Karpas-422 (cell line): ENCODE results near the gene HLTF. TPM values are rescaled to one million over a fixed set of nuclear protein-coding genes. Genes with fewer than 3 reads are reported as not detected.

Experiments
- DNase-seq: peaks from one replicate; pipeline ENCODE4 v3.0.0-alpha.2; 2015
- H2AFZ ChIP-seq: fragments of 200-600 bp; sonication (generic); 2 replicates; pipeline ENCODE4 v1.6.1; 2014; ENCODE audit warnings: antibody characterized with exemption, low read length, mixed read lengths
- H3K27ac ChIP-seq: fragments of 200-600 bp; sonication (generic); 2 replicates; pipeline ENCODE4 v1.5.1; 2014; ENCODE audit warnings: mild to moderate bottlenecking, low read length, moderate library complexity
- H3K27me3 ChIP-seq: fragments of 200-600 bp; sonication (generic); 2 replicates; pipeline ENCODE4 v1.6.1; 2014; ENCODE audit warnings: low read length, mixed read lengths
- H3K36me3 ChIP-seq: fragments of 200-600 bp; sonication (generic); 2 replicates; pipeline ENCODE4 v1.6.1; 2014; ENCODE audit warnings: low read length, mixed read lengths; ENCODE audit not compliant: insufficient read depth
- H3K4me1 ChIP-seq: fragments of 200-600 bp; sonication (generic); 2 replicates; pipeline ENCODE4 v1.6.1; 2014; ENCODE audit warnings: mild to moderate bottlenecking, low read length, mixed read lengths
- H3K4me2 ChIP-seq: fragments of 200-600 bp; sonication (generic); 2 replicates; pipeline ENCODE4 v1.6.1; 2014; ENCODE audit warnings: low read length, low read depth, mild to moderate bottlenecking; ENCODE audit not compliant: poor library complexity, severe bottlenecking
- H3K4me3 ChIP-seq: fragments of 200-600 bp; sonication (generic); 2 replicates; pipeline ENCODE4 v1.5.1; 2014; ENCODE audit warnings: mild to moderate bottlenecking, antibody characterized with exemption, low read length, mixed read lengths
- H3K79me2 ChIP-seq: fragments of 200-600 bp; sonication (generic); 2 replicates; pipeline ENCODE4 v1.6.1; 2014; ENCODE audit warnings: mild to moderate bottlenecking, low read length, mixed read lengths
- H3K9ac ChIP-seq: fragments of 200-600 bp; sonication (generic); 2 replicates; pipeline ENCODE4 v1.6.0; 2014; ENCODE audit warnings: low read length
- H3K9me2 ChIP-seq: fragments of 200-600 bp; sonication (generic), shearing (Covaris generic); replicated peaks from 2 replicates; pipeline ENCODE4 v1.6.0; 2014; ENCODE audit warnings: mild to moderate bottlenecking, low read length, moderate library complexity; ENCODE audit not compliant: insufficient read depth
- H3K9me3 ChIP-seq: fragments of 300-700, 200-600 bp; sonication (generic); 2 replicates; pipeline ENCODE4 v1.6.1; 2014; ENCODE audit warnings: low read length, mixed read lengths
- H4K20me1 ChIP-seq: fragments of 200-600 bp; sonication (generic); 2 replicates; pipeline ENCODE4 v1.6.1; 2014; ENCODE audit warnings: mild to moderate bottlenecking, antibody characterized with exemption, low read length, low read depth; ENCODE audit not compliant: insufficient read depth
- total RNA-seq: library from RNA; depleted of rRNA; stranded (reverse); fragments of >200 nt; shearing (Covaris generic); gene quantifications from 2 replicates; pipeline ENCODE4 v1.2.3, GENCODE V29; 2014; ENCODE audit warnings: low replicate concordance

The HLTF gene
- total RNA-seq, 1 experiment from 2014 or later, result 84.9 TPM

DNA sequence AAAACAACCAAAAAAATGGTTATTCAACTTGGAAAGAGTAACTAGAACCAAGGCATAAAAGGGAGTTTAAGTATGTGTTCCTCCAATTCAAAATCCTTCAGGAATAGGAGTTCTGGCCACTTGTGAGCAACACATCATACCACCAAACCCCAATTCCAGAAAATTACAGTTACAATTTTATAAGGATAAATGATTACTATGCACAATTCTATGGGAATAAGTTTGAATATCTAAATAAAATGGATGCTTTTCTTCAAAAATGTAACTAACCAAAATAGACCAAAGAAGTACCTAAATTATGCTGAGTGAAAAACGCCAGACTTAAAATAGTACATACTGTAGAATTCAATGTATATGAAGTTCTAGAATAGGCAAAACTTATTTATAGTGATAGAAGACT lies 4.6 kb downstream of the HLTF start:
- Histone ChIP-seq H3K9ac (no peak overlapping the region), H3K4me2 (no peak overlapping the region), H3K27me3 (no peaks in the 10 kb centered on the region), H3K4me1 (peaks cover 20% of the 10 kb centered on the region), H3K27ac (no peak overlapping the region), H3K4me3 (no peak overlapping the region), H4K20me1 (no peaks in the 10 kb centered on the region), H3K9me2 (no peaks in the 10 kb centered on the region), H3K36me3 (peaks cover 24% of the 10 kb centered on the region), H3K79me2 (peaks cover 90% of the 10 kb centered on the region), H2AFZ (no peak overlapping the region), H3K9me3 (no peaks in the 10 kb centered on the region)
- DNase-seq, result no peak

DNA sequence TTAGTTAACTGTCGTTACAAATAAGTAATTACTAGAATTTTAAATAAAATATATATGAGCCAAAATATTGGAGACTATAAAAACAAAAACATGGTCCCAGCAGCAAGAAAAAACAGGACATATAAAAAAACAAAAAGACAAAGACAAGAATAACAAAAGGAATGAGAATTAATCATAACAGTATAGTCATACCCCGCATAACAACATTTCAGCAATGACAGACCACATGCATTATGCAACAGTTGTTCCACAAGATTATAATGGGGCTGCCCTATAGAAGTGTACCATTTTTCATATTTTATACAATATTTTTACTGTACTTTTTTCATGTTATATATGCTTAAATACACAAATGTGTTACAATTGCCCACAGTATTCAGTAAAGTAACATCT lies 5.6 kb downstream of the HLTF start:
- Histone ChIP-seq H3K79me2 (peaks cover 93% of the 10 kb centered on the region), H3K4me2 (no peak overlapping the region), H3K9ac (no peak overlapping the region), H3K9me3 (no peaks in the 10 kb centered on the region), H4K20me1 (no peaks in the 10 kb centered on the region), H3K36me3 (peaks cover 28% of the 10 kb centered on the region), H3K9me2 (no peaks in the 10 kb centered on the region), H3K4me1 (peaks cover 17% of the 10 kb centered on the region), H3K4me3 (no peak overlapping the region), H3K27me3 (no peaks in the 10 kb centered on the region), H2AFZ (no peak overlapping the region), H3K27ac (no peak overlapping the region)
- no peak for DNase-seq

DNA sequence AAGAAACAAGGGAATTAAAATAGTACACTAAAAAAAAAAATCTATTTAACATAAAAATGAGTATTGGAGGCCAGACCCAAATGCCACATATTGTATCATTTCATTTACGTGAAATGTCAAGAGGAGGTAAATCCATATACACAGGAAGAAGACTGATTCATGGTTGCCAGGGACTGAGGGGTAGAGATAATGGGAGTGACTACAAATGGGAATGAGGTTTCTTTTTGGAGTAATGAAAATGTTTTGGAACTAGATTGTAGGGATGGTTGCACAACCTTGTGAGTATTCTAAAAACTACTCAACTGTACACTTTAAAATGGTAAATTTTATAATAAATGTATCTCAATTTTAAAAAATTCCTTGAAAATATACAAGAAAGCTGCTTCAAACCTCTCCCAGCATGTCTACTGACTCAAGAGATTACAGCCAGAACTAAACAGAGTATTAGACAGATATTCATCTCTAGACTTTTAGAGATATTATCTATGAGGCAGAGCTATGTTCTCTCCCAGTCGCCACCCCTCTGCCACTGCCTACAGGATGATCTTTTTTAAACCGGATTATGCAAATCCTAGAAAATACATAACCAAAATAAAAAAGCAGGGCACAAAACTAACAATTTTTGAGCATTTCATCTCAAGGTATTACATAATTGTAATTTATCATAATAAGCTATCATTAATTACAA lies 6.2 kb downstream of the HLTF start:
- Histone ChIP-seq H3K9me3 (no peaks in the 10 kb centered on the region), H2AFZ (no peak overlapping the region), H3K36me3 (peaks cover 31% of the 10 kb centered on the region), H3K4me3 (no peak overlapping the region), H3K9me2 (no peaks in the 10 kb centered on the region), H3K79me2 (peaks cover 92% of the 10 kb centered on the region), H3K4me1 (peaks cover 15% of the 10 kb centered on the region), H3K27me3 (no peaks in the 10 kb centered on the region), H3K4me2 (no peak overlapping the region), H3K9ac (no peak overlapping the region), H4K20me1 (no peaks in the 10 kb centered on the region), H3K27ac (no peak overlapping the region)
- no peak for DNase-seq

DNA sequence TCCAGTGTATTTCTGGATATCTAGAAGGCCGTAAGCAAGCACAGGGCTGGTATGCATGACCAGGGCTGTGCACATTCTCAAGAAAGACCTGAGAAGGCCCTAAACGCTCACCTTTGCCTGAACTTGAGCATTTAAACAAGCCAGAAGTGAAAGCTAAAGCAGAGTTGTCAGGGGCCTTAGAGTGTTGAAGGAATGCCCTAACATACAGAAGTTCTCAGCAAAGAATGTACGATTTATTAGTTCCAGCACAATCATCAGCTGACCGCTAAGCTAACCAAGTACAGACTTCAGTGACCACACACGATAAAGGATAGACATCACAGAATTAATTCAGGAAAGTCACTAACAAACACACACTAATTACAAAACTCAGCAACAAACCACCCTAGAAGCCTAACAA lies 8.7 kb downstream of the HLTF start:
- Histone ChIP-seq H3K4me3 (no peak overlapping the region), H3K9me2 (no peaks in the 10 kb centered on the region), H3K79me2 (peaks cover 85% of the 10 kb centered on the region), H4K20me1 (no peaks in the 10 kb centered on the region), H3K27ac (no peak overlapping the region), H3K9me3 (no peaks in the 10 kb centered on the region), H3K4me2 (no peak overlapping the region), H2AFZ (no peak overlapping the region), H3K9ac (no peak overlapping the region), H3K36me3 (peaks cover 43% of the 10 kb centered on the region), H3K4me1 (no peaks in the 10 kb centered on the region), H3K27me3 (no peaks in the 10 kb centered on the region)
- no peak for DNase-seq

DNA sequence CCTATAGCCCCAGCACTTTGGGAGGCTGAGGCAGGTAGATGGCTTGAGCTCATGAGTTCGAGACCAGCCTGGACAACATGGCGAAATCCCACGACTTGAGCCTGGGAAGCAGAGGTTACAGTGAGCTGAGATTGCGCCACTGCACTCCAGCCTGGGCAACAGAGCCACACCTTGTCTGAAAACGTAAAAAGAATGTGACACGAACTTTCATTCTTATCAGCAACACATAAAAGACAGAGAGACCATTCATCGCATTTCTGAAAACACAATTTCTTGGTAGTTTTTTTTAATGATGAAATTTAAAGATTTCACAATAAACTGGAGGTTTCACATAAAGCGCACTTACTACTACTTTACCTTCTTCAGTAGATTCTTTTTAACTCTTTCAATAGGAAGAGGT lies 18.4 kb downstream of the HLTF start:
- Histone ChIP-seq H3K4me2 (no peak overlapping the region), H4K20me1 (no peaks in the 10 kb centered on the region), H2AFZ (no peak overlapping the region), H3K9ac (no peak overlapping the region), H3K9me2 (no peaks in the 10 kb centered on the region), H3K79me2 (peaks cover 31% of the 10 kb centered on the region), H3K36me3 (peaks cover 82% of the 10 kb centered on the region), H3K4me3 (no peak overlapping the region), H3K4me1 (peaks cover 2% of the 10 kb centered on the region; the same call in 1 of the 2 replicates), H3K27ac (no peak overlapping the region), H3K27me3 (no peaks in the 10 kb centered on the region), H3K9me3 (no peaks in the 10 kb centered on the region)
- no peak for DNase-seq

DNA sequence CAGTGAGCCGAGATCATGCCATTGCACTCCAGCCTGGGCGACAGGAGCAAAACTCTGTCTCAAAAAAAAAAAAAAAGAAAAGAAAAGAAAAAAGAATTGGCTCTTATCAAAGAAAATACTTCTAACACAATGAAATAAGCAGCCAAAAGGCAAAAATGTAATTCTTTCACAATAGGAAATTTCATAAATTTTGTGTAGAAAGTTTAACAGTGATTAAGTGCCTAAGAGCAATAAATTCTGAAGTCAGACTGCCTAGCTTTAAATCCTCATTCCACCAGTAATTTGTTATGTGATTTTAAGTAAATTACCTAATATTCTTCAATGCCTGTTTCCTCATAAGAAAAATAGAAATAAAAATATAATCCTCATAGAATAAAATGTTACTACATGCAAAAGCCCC lies 24.6 kb downstream of the HLTF start:
- H3K4me1 ChIP-seq, result 0 out of 2 replicates have a peak, but pooled peaks cover 2% of the 10 kb centered on the region
- H3K4me2 ChIP-seq, result no peak overlapping the region
- no peak overlapping the region for H3K9ac ChIP-seq
- no peak overlapping the region for H3K4me3 ChIP-seq
- no peak overlapping the region for H2AFZ ChIP-seq
- peaks cover 80% of the 10 kb centered on the region for H3K36me3 ChIP-seq
- no peaks in the 10 kb centered on the region for H3K9me2 ChIP-seq
- no peaks in the 10 kb centered on the region for H3K27me3 ChIP-seq
- no peak for DNase-seq
- H3K9me3 ChIP-seq, result no peaks in the 10 kb centered on the region
- peaks cover 22% of the 10 kb centered on the region for H3K79me2 ChIP-seq
- H4K20me1 ChIP-seq, result no peaks in the 10 kb centered on the region
- H3K27ac ChIP-seq, result no peak overlapping the region

DNA sequence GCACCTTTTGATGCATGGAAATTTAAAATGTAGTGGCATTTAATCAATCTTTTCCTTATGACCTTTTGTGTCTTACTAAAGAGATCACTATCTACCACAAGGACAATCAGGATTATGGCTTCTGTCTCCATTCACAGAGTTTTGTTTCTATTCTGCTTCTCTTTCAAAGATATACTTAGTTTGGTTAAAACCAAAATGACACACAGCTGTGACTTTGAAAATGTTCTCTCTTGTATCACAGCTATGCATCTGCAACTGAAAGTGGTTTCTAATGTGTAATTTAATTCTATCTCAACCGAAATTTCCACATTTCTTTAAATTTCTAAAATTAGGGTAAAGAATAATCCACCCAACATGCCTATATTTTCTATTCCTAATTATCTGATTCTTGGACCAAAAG lies 27.7 kb downstream of the HLTF start:
- H4K20me1 ChIP-seq, result no peaks in the 10 kb centered on the region

DNA sequence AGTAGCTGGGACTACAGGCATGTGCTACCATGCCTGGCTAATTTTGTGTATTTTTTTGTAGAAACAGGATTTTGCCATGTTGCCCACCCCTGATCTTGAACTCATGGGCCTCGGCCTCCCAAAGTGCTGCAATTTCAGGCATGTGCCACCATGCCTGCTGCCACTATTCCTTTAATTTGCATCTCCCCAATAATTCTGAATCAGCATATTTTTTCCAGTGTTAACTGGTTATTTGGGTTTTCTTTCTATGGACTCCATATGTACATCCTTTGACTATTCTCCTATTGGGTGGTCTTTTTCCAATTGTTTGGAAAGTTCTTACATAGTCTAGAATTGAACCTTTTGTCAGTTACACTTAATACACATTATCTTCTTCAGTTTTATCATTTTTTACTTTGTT lies 28.1 kb downstream of the HLTF start:
- no peak for DNase-seq
- Histone ChIP-seq H2AFZ (no peak overlapping the region), H3K79me2 (peaks cover 17% of the 10 kb centered on the region), H3K4me1 (no peaks in the 10 kb centered on the region), H3K4me3 (no peak overlapping the region), H4K20me1 (no peaks in the 10 kb centered on the region), H3K9me3 (no peaks in the 10 kb centered on the region), H3K27me3 (no peaks in the 10 kb centered on the region), H3K9ac (no peak overlapping the region), H3K9me2 (no peaks in the 10 kb centered on the region), H3K4me2 (no peak overlapping the region), H3K27ac (no peak overlapping the region), H3K36me3 (peaks cover 81% of the 10 kb centered on the region)

More for the DNA sequence above, 27.7 kb downstream of the HLTF start:
- no peaks in the 10 kb centered on the region for H3K9me3 ChIP-seq
- H3K79me2 ChIP-seq, result peaks cover 17% of the 10 kb centered on the region
- H2AFZ ChIP-seq, result no peak overlapping the region
- H3K9me2 ChIP-seq, result no peaks in the 10 kb centered on the region
- no peak overlapping the region for H3K4me3 ChIP-seq
- H3K4me1 ChIP-seq, result no peaks in the 10 kb centered on the region
- no peak overlapping the region for H3K9ac ChIP-seq
- peaks cover 81% of the 10 kb centered on the region for H3K36me3 ChIP-seq
- no peaks in the 10 kb centered on the region for H3K27me3 ChIP-seq
- no peak for DNase-seq
- H3K4me2 ChIP-seq, result no peak overlapping the region
- no peak overlapping the region for H3K27ac ChIP-seq
